ENCODE measurements around the gene PRDM16.

- TF ChIP-seq CTCF (IDR thresholded peaks at IDR 0.05; ENCODE audit: insufficient read depth, low read depth, low read length), result no peak
- TF ChIP-seq EZH2 (IDR thresholded peaks at IDR 0.05; ENCODE audit: insufficient read depth, low read length), result no peak
Observed at GRCh38 chr1:3255680-3256079, 186.7 kb downstream of the PRDM16 start.

All from astrocyte (in vitro differentiated cells and primary cell).